Fibroblast of lung (primary cell): Measurements from ENCODE around the gene WNT11.

Experiments used
- EZH2 ChIP-seq: IDR thresholded peaks from 2 replicates; pipeline ENCODE4 v1.5.1; 2012; ENCODE audit warnings: low read length, control low read depth, mild to moderate bottlenecking; ENCODE audit errors: missing control alignments
- TF ChIP-seq, protein P1 (sequence below), 2 donors: IDR thresholded peaks in 1 of 2; conservative IDR thresholded peaks in 1 of 2; 1 replicate in 1 of 2; 2 replicates in 1 of 2; pipeline ENCODE4 v1.5.1; 2011 to 2012; ENCODE audit warnings: low read length in 2 of 2, control low read depth in 1 of 2, inconsistent platforms in 1 of 2, low read depth in 1 of 2, mild to moderate bottlenecking in 1 of 2

DNA sequence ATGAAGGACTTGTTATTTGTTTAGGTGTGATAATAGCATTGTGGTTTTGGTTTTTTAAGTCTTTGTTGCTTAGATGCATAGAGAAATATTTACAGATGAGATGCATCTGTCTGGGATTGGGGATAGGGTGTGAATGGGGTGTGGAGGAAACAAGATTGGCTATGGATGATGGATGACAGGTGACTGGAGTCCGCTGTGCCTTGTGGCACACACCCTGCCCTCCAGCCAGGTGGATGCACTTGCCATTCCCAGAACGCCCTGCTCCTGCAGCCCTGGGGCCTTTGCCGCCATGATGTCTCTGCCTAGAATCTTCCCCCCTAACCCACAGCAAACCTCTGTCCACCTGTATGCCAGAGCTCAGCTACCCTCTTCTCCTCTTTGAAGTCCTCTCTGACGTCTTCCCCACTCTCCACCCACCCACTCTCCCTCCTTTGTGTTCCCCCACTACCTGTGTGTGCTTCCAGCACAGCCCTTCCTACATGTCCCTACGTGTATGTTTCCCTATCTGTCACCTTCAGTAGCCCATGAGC lies 54.7 kb downstream of the WNT11 start:
- TF ChIP-seq, protein P1, sequence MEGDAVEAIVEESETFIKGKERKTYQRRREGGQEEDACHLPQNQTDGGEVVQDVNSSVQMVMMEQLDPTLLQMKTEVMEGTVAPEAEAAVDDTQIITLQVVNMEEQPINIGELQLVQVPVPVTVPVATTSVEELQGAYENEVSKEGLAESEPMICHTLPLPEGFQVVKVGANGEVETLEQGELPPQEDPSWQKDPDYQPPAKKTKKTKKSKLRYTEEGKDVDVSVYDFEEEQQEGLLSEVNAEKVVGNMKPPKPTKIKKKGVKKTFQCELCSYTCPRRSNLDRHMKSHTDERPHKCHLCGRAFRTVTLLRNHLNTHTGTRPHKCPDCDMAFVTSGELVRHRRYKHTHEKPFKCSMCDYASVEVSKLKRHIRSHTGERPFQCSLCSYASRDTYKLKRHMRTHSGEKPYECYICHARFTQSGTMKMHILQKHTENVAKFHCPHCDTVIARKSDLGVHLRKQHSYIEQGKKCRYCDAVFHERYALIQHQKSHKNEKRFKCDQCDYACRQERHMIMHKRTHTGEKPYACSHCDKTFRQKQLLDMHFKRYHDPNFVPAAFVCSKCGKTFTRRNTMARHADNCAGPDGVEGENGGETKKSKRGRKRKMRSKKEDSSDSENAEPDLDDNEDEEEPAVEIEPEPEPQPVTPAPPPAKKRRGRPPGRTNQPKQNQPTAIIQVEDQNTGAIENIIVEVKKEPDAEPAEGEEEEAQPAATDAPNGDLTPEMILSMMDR (conservative IDR thresholded peaks at IDR 0.05 in 1 of 2, IDR thresholded peaks at IDR 0.05 in 1 of 2; ENCODE audit: low read depth in 1 of 2, low read length in 2 of 2): no peak
- TF ChIP-seq EZH2: no peak
